Esophagus squamous epithelium (tissue), 4 donors: ENCODE measurements around the gene MAP2K6.

Source experiments
- POLR2A ChIP-seq, 4 donors: fragments of 450-650 bp; IDR thresholded peaks; one replicate each; pipeline ENCODE4 v1.6.1; 2017; ENCODE audit warnings: antibody characterized with exemption in 4 of 4, mild to moderate bottlenecking in 4 of 4, moderate library complexity in 3 of 4
- TF ChIP-seq, protein P1 (sequence below), 6 experiments: fragments of 450-650 bp in 4 of 6; fragments of 200-600 bp in 2 of 6; sonication (generic) in 2 of 6; IDR thresholded peaks; one replicate each; pipeline ENCODE4 v1.5.1; 2016 to 2019; ENCODE audit warnings: antibody characterized with exemption in 6 of 6, mild to moderate bottlenecking in 4 of 6, moderate library complexity in 4 of 6

DNA sequence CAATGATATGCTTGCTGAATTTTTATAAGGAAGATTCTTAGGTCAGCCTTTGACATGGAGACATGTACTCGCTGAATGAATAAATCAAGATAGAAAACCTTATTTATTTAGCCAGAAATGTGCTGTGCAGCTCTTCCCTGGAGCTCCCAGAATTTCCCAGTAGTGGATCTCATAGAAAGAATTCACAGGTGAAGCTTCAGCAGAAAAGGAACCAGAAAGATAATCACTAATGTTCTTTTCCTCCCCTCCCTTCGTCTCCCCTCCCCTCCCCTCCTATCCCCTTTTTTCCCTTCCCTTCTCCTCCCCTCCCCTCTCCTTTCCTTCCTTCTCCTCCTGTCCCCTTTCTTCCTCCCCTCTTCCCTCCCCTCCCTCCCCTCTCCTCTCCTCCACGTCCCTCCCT lies 158.2 kb downstream of the MAP2K6 start:
- TF ChIP-seq, protein P1, sequence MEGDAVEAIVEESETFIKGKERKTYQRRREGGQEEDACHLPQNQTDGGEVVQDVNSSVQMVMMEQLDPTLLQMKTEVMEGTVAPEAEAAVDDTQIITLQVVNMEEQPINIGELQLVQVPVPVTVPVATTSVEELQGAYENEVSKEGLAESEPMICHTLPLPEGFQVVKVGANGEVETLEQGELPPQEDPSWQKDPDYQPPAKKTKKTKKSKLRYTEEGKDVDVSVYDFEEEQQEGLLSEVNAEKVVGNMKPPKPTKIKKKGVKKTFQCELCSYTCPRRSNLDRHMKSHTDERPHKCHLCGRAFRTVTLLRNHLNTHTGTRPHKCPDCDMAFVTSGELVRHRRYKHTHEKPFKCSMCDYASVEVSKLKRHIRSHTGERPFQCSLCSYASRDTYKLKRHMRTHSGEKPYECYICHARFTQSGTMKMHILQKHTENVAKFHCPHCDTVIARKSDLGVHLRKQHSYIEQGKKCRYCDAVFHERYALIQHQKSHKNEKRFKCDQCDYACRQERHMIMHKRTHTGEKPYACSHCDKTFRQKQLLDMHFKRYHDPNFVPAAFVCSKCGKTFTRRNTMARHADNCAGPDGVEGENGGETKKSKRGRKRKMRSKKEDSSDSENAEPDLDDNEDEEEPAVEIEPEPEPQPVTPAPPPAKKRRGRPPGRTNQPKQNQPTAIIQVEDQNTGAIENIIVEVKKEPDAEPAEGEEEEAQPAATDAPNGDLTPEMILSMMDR (IDR thresholded peaks at IDR 0.05): no peak
- TF ChIP-seq POLR2A (IDR thresholded peaks at IDR 0.05): no peak
